Right cardiac atrium (tissue), 5 donors: Measurements from ENCODE around the gene SPG11. TPM values are rescaled to one million over a fixed set of nuclear protein-coding genes. Genes with fewer than 3 reads are reported as not detected.

ENCODE experiments used
- ATAC-seq, 2 donors: fragments of 200-7000 bp; cut with Tn5 transposase; one replicate each; pipeline versions ENCODE4 v1.8.0 to v1.9.1; 2020; ENCODE audit warnings: moderate library complexity in 2 of 2, mild to moderate bottlenecking in 1 of 2
- DNase-seq, 3 donors: peaks; one replicate each; pipeline ENCODE4 v3.0.0-alpha.2; 2020
- H3K27ac ChIP-seq: one replicate; pipeline ENCODE4 v1.5.1; 2013; ENCODE audit warnings: mild to moderate bottlenecking, low read length, control low read depth, moderate library complexity
- H3K27me3 ChIP-seq: one replicate; pipeline ENCODE4 v1.6.1; 2013; ENCODE audit not compliant: control insufficient read depth, insufficient read depth
- H3K4me1 ChIP-seq: one replicate; pipeline ENCODE4 v1.6.1; 2013; ENCODE audit warnings: low read length; ENCODE audit not compliant: control insufficient read depth, insufficient read depth
- H3K4me3 ChIP-seq: one replicate; pipeline ENCODE4 v1.5.1; 2013; ENCODE audit warnings: low read length, control low read depth
- H3K9me3 ChIP-seq: one replicate; pipeline ENCODE4 v1.6.1; 2013; ENCODE audit warnings: low read length; ENCODE audit not compliant: control insufficient read depth
- WGBS: extraction: QIAGEN DNeasy Blood & Tissue Kit; methylation state at CpG from one replicate; pipeline ENCODE4 v1.1.7; 2013; 5-methylcytosine and 5-hydroxymethylcytosine counted together
- intact Hi-C, 4 donors: fragments of 100-400 bp; cut with DNase I; formaldehyde crosslinking; loops; one replicate each; pipeline versions ENCODE4 v1.11.0 to v1.14.0; 2022 to 2023
- polyA plus RNA-seq: library from polyadenylated mRNA; stranded (reverse); fragments of 200-250 nt; gene quantifications from one replicate; pipeline ENCODE4 v1.2.3, GENCODE V29; 2013
- total RNA-seq, 4 donors: library from RNA; stranded (reverse); fragmentation: NEBNext Ultra II Directional; extraction: Animal tissue kit (Norgen Biotek cat#: 25700); gene quantifications; one replicate each; pipeline ENCODE4 v1.2.1, GENCODE V29; 2021
- donor health status: healthy with polysubstance abuse.
- donor health status: DM: no; HTN: yes; CAD: no.
- donor health status: DM: no; HTN: no; CAD: no.
- donor health status: DM: no; HTN: yes; CAD: no; lungs with severe emphysema.
- donor health status: DM: yes; HTN: yes; CAD: no.

The SPG11 gene
- total and polyA plus RNA-seq, 5 donors: 15.0 to 45.7 (median 40.7) TPM

DNA sequence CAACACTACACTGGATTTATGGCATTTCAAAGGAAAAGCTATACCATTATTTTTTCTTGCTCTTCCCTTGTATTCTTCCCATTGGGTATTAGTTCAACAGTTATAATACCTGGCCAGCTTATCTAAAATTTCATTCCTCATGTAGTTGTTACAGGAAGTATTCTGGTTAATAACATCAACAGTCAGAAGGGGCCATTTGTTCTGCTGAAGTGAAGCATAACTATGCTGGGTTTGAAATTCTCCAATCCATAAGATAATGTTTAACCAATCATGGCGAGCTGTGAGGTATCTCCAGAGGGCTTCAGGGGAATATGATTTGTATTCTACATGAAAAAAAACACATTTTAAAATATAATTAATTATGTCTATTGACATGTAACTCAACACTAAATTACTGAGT is 43.4 kb downstream of the SPG11 start:
- ATAC-seq: no peak
- H3K27me3 ChIP-seq: no peaks in the 10 kb centered on the region
- H3K27ac ChIP-seq: no peak overlapping the region
- H3K9me3 ChIP-seq: no peaks in the 10 kb centered on the region
- H3K4me3 ChIP-seq: no peak overlapping the region
- no peaks in the 10 kb centered on the region for H3K4me1 ChIP-seq
- 98% methylated on average over 1 of the region's 1 CpG for WGBS
- intact Hi-C loops: no loop called here
- DNase-seq: no peak

DNA sequence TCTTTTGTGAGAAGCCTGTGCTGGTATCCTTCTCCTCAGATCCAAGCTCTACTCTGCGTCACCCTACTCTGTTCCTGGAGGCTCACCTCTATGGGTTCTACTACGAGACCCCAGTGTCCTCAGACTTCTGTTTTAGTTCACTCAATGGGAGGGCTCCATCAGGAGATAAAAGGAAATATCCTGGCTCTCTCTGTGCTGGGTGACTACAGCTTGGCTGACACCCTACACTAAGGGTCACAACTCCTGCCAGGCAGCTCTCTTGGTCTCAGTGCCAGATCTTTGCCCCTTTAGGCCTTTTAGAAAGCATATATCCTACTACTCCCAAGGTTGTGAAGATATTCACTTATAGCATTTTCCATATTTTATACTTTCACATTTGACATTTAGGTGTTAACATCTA is 46.5 kb downstream of the SPG11 start:
- DNase-seq: no peak
- no peak overlapping the region for H3K27ac ChIP-seq
- H3K27me3 ChIP-seq: no peaks in the 10 kb centered on the region
- H3K4me1 ChIP-seq: no peaks in the 10 kb centered on the region
- intact Hi-C loops: no loop called here
- 90% methylated on average over 2 of the region's 2 CpGs for WGBS
- H3K4me3 ChIP-seq: no peak overlapping the region
- no peaks in the 10 kb centered on the region for H3K9me3 ChIP-seq
- no peak for ATAC-seq

DNA sequence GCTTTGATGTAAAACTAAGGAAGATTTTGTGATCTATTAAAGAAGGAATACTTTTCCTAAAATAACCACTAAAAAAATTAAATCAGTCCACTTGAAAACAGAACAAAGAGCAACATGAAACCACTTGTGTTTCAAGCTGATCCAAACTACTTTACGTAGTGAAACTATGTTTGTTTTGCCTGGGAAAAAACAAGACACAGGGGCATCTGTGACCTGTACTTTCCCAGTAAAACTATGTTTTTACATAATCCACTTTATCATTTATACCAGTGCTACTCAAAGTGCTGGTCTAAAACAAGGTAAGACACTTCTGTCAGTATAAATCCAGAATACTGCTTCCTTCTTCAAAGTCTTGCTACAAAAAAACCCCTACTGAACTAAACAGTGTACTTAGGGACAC is 56.7 kb downstream of the SPG11 start:
- Histone ChIP-seq H3K4me1 (no peaks in the 10 kb centered on the region), H3K4me3 (no peak overlapping the region), H3K9me3 (no peaks in the 10 kb centered on the region), H3K27ac (no peak overlapping the region), H3K27me3 (no peaks in the 10 kb centered on the region)
- DNase-seq (no peak), ATAC-seq (no peak)
- intact Hi-C loops: no loop called here
- 91% methylated on average over 1 of the region's 1 CpG for WGBS

DNA sequence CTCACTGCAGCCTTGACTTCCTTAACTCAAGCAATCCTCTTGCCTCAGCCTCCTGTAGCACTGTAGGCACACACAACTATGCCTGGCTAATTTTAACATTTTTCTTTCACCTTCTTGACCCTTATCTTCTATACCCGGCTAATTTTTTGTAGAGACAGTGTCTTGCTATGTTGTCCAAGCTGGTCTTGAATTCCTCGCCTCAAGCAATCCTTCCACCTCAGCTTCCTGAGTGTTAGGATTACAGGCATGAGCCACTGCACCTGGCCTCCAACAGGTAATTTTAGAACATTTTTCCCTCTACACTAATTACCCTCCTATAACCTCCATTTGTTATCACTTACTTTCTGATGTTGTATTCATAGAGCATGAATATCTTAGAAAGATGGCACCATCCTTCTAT is 60.3 kb downstream of the SPG11 start:
- no peak overlapping the region for H3K4me3 ChIP-seq
- intact Hi-C loops: no loop called here
- DNase-seq: no peak
- H3K27ac ChIP-seq: no peak overlapping the region
- H3K4me1 ChIP-seq: no peaks in the 10 kb centered on the region
- 94% methylated on average over 2 of the region's 2 CpGs for WGBS
- H3K27me3 ChIP-seq: no peaks in the 10 kb centered on the region
- no peaks in the 10 kb centered on the region for H3K9me3 ChIP-seq
- ATAC-seq: no peak

DNA sequence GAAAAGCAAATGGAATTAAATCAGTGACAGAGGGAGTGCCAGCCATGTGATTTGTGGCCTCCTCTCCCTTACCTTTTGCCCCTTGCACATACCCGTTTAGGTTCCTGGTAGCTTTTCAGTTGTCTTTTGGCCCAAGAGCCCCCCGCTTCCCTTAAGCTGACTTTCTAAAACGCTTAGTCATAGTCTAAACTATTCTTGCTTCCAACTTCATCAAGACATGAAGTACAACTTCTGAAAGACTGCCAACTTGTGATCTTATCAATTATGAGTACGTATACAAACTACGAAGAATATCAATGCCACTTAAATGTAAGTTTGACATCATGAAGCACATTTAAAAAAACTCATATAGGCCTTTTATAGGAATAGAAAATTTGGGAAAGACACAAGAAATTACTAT is 64.6 kb downstream of the SPG11 start:
- Histone ChIP-seq H3K4me3 (no peak overlapping the region), H3K27ac (no peak overlapping the region), H3K4me1 (no peaks in the 10 kb centered on the region), H3K9me3 (no peaks in the 10 kb centered on the region), H3K27me3 (no peaks in the 10 kb centered on the region)
- ATAC-seq (peak in 1 of 2 donors; percentile 39), DNase-seq (no peak)
- 51% methylated on average over 5 of the region's 5 CpGs for WGBS
- intact Hi-C loops: loop anchor here in 2 of 4 donors (10.0 kb wide), 2 partner anchors 46 to 136 kb away; partner anchors contain the start of gene TRIM69 (in 1 of the 2)

DNA sequence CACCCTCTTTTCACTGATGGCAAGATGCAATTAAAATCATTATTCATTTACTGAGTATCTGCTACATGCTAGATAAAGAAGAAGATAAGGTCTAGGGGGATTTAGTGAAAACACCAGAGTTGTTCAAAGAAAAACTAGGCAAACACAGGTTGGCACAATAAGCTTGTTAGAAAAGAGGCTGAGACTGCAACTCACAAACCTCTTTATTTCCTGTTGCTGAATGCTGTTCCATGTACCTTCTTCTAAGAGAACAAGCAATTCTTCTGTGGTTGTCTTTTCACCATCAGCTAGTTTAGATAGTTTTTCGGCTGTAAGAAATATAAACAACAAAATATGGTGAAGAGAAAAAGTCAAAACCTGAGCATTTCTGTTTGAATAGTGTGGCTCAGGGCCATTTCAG is 65.4 kb downstream of the SPG11 start:
- intact Hi-C loops: loop anchor here in 2 of 4 donors (10.0 kb wide), 2 partner anchors 47 to 137 kb away; partner anchors contain the start of gene TRIM69 (in 1 of the 2)
- no peak overlapping the region for H3K27ac ChIP-seq
- ATAC-seq: no peak
- H3K4me3 ChIP-seq: no peak overlapping the region
- no peaks in the 10 kb centered on the region for H3K4me1 ChIP-seq
- DNase-seq: no peak
- H3K27me3 ChIP-seq: no peaks in the 10 kb centered on the region
- no peaks in the 10 kb centered on the region for H3K9me3 ChIP-seq
- WGBS: 81% methylated on average over 1 of the region's 1 CpG

DNA sequence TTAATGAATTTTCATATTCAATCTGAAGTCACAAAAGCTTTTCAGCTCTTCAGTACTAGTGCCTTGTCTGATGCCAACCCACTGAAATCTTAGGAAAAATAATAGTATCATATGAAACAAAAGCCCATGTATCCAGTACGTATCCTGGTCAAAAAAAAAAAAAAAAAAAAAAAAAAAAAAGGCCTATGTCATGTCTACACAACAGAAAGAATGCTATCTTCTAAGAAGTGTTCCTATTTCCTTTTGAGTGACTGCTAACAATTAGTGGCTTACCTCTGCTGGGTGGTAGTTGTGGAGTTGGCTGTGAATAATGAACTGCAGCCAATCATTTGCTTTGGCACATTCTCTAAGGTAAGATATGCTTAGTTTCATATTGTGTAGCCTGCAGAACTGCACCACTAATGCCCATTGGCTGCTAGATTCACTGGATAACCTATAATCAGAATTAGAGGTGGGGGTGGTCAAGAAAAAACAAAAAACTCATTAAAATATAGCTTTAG is 66.9 kb downstream of the SPG11 start:
- H3K4me3 ChIP-seq: no peak overlapping the region
- intact Hi-C loops: loop anchor here in 2 of 4 donors (10.0 kb wide), 2 partner anchors 48 to 138 kb away; partner anchors contain the start of gene TRIM69 (in 1 of the 2)
- WGBS: 69% methylated on average over 1 of the region's 1 CpG

DNA sequence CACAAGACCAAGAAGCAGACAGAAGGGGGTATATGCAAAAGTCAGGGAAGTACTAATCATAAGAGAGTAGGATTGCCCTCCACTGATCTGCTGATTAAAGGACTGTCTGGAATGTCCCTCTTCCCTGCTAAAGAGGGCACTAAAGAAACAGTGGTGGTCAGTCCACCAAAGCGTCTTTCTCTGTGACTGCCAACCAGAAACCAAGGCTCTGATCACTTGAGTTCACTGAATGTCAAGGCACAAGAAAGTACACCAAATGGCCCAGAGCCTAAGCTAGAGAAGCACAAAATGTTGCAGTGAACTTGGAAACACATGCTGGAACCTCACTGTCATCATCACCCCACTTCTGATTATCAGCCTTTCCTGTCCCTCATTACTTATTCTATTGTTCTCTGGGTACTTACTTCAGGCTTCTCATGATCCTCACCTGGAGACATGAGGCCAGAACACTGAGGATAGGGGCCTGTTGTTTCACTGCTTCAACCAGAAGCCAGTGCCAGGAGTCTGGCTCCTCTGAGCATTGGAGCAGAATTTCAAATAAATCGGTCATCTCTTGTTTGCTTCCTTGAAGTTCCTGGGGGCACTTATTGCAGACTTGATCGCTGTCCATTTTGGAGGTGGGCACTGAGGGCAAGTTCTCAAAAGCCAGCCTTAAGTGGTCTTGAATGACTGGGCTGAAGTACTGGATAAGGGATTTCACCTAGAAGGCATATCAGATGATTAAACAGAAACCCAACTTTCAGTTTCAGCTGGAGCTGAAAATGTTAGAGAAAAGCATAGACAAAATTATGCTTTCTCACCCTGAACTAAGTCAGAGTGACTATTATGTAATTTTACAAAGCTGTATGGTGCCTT is 67.6 kb downstream of the SPG11 start:
- Histone ChIP-seq H3K27me3 (no peaks in the 10 kb centered on the region), H3K9me3 (no peaks in the 10 kb centered on the region), H3K4me3 (no peak overlapping the region), H3K27ac (no peak overlapping the region), H3K4me1 (no peaks in the 10 kb centered on the region)
- 97% methylated on average over 3 of the region's 3 CpGs for WGBS
- DNase-seq: no peak
- peak in 1 of 2 donors; percentile 31 for ATAC-seq
- intact Hi-C loops: loop anchor here in 2 of 4 donors (10.0 kb wide), 2 partner anchors 49 to 139 kb away; partner anchors contain the start of gene TRIM69 (in 1 of the 2)

More for the DNA sequence above, 66.9 kb downstream of the SPG11 start:
- Histone ChIP-seq H3K4me1 (no peaks in the 10 kb centered on the region), H3K27me3 (no peaks in the 10 kb centered on the region), H3K27ac (no peak overlapping the region), H3K9me3 (no peaks in the 10 kb centered on the region)
- DNase-seq: no peak
- ATAC-seq: no peak

DNA sequence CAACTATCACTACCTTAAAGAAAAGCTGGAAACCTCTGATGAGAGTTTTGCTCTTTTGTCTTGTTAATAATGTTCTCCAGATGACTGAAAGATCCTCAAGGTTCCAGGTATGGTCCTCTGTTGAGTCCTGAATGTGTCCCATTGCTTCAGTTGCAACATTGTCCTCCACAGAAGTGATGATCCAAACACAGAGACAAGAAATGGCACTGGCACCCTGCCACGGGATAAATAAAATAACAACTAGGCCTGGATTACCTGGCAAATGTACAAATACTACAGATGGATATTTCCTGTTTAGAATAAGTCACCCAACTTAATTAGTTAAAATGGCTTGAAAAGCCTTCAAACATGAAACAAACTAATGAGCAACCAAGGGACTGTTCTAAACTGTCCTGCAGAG is 68.2 kb downstream of the SPG11 start:
- no peak overlapping the region for H3K27ac ChIP-seq
- no peaks in the 10 kb centered on the region for H3K9me3 ChIP-seq
- H3K4me1 ChIP-seq: no peaks in the 10 kb centered on the region
- intact Hi-C loops: loop anchor here in 2 of 4 donors (10.0 kb wide), 2 partner anchors 50 to 140 kb away; partner anchors contain the start of gene TRIM69 (in 1 of the 2)
- DNase-seq (peak in 1 of 3 donors; percentile 55), ATAC-seq (no peak)
- H3K27me3 ChIP-seq: no peaks in the 10 kb centered on the region
- no peak overlapping the region for H3K4me3 ChIP-seq
- WGBS: 48% methylated on average over 1 of the region's 1 CpG

DNA sequence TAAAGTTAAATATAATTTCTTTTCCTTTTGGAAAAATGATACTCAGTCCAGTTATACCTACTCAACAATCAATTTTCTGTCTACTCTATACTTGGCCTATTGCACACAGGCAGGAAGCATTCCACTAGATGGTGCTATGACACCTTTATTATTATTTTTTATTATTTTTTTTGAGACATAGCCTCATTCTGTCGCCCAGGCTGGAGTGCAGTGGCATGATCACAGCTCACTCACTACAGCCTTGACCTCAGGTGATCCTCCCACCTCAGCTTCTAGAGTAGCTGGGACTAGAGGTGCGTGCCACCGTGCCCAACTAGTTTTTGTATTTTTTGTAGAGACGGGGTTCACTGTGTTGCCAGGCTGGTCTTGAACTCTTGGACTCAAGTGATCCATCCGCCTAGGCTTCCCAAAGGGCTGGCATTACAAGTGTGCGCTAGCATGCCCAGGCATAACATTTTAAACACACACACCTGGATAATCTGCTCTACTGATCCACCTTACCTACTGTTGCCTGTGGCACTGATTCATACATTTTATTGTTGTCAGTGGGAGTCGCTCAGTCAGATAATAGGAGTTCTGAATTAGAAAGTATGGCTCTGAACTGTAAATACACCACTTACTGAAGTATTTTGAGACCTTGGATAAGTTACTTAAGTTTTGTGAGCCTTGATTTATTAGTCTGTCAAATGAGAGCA is 70.3 kb downstream of the SPG11 start:
- Histone ChIP-seq H3K27me3 (no peaks in the 10 kb centered on the region), H3K4me1 (no peaks in the 10 kb centered on the region), H3K4me3 (no peak overlapping the region), H3K27ac (no peak overlapping the region), H3K9me3 (no peaks in the 10 kb centered on the region)
- ATAC-seq (no peak), DNase-seq (no peak)
- intact Hi-C loops: loop anchor here in 2 of 4 donors (10.0 kb wide), 2 partner anchors 52 to 142 kb away; partner anchors contain the start of gene TRIM69 (in 1 of the 2)
- WGBS: 84% methylated on average over 7 of the region's 7 CpGs

DNA sequence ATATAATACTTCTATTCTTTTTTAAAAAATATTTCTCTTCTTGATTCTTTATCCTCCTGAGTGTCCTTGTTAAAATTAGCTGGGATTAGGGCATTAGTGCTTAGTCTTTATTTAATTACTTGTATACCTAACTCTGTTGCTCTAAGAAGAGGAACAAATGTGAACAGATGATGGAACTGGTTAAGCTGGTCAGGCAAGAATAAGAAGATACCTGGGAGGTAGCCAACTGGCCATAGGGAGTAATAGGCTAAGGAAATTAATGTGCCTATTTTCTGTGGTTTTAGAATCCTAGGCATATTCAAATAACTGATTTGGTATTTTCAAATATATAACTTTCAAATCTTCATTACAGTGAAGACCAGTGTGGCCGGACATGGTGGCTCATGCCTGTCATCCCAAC is 72.1 kb downstream of the SPG11 start:
- Histone ChIP-seq H3K27me3 (no peaks in the 10 kb centered on the region), H3K9me3 (no peaks in the 10 kb centered on the region), H3K4me3 (no peak overlapping the region), H3K27ac (no peak overlapping the region), H3K4me1 (no peaks in the 10 kb centered on the region)
- 95% methylated on average over 1 of the region's 1 CpG for WGBS
- intact Hi-C loops: loop anchor here in 2 of 4 donors (10.0 kb wide), 2 partner anchors 53 to 143 kb away; partner anchors contain the start of gene TRIM69 (in 1 of the 2)
- ATAC-seq (no peak), DNase-seq (no peak)
